Ovary (tissue), 9 donors: Measurements from ENCODE around the gene KRTAP5-10. TPM values are rescaled to one million over a fixed set of nuclear protein-coding genes. Genes with fewer than 3 reads are reported as not detected.
"Not testable (repeated sequence)": the region's sequence is repeated elsewhere in the genome, so short reads cannot be mapped to it uniquely, and the experiment has no call there.

Experiments
- DNase-seq, 5 donors: peaks; one replicate each; pipeline ENCODE4 v3.0.0-alpha.2; 2019 to 2020
- H3K27ac ChIP-seq, 2 donors: fragments of 200-600 bp; one replicate each; pipeline versions ENCODE4 v1.5.1 to v1.8.0; 2019 to 2022
- H3K27me3 ChIP-seq: fragments of 200-600 bp; one replicate; pipeline ENCODE4 v1.8.0; 2022
- H3K36me3 ChIP-seq: fragments of 200-600 bp; sonication (generic); one replicate; pipeline ENCODE4 v1.5.1; 2019
- H3K4me1 ChIP-seq: one replicate; pipeline ENCODE4 v1.8.1; 2013; ENCODE audit warnings: mild to moderate bottlenecking, moderate library complexity; ENCODE audit not compliant: insufficient read depth
- H3K4me3 ChIP-seq: fragments of 200-600 bp; sonication (generic); one replicate; pipeline ENCODE4 v1.5.1; 2017
- H3K9me3 ChIP-seq, 2 donors: fragments of 200-600 bp in 1 of 2; sonication (generic) in 1 of 2; one replicate each; pipeline versions ENCODE4 v1.5.1 to v1.8.1; 2013 to 2019; ENCODE audit warnings: mild to moderate bottlenecking in 1 of 2, moderate library complexity in 1 of 2
- EP300 ChIP-seq: sonication (generic); formaldehyde crosslinking; IDR thresholded peaks from one replicate; pipeline ENCODE4 v1.6.1; 2017; ENCODE audit warnings: antibody characterized with exemption
- POLR2A ChIP-seq: fragments of 450-650 bp; IDR thresholded peaks from one replicate; pipeline ENCODE4 v1.6.1; 2017; ENCODE audit warnings: antibody characterized with exemption, mild to moderate bottlenecking, moderate library complexity
- WGBS, 3 donors: extraction: QIAGEN DNeasy Blood & Tissue Kit in 1 of 3; methylation state at CpG; one replicate each; pipeline versions ENCODE4 v1.1.5 to v1.1.7; 2013 to 2017; 5-methylcytosine and 5-hydroxymethylcytosine counted together
- intact Hi-C, 4 donors: fragments of 100-400 bp; cut with DNase I; formaldehyde crosslinking; loops; one replicate each; pipeline versions ENCODE4 v1.11.0 to v1.15.1; 2022 to 2023
- polyA plus RNA-seq, 2 donors: library from polyadenylated mRNA; stranded (reverse); fragments of 200-250 nt in 1 of 2; fragments of 350-450 nt in 1 of 2; fragmentation: Illumina TruSeq in 1 of 2; extraction: RNeasy Lipid Tissue Mini Kit (QIAGEN cat#74804) in 1 of 2; gene quantifications; one replicate each; pipeline ENCODE4 v1.2.3, GENCODE V29; 2013 to 2014
- total RNA-seq, 7 donors: library from RNA; depleted of rRNA in 2 of 7; stranded (reverse); fragments of >200 nt in 2 of 7; fragmentation: NEBNext Ultra II Directional in 3 of 7; extraction: Animal tissue kit (Norgen Biotek cat#: 25700) in 3 of 7; gene quantifications; one replicate each; pipeline versions ENCODE4 v1.1.0 to v1.2.4, GENCODE V29; 2016 to 2023
- TF ChIP-seq, protein P1 (sequence below), 3 donors: fragments of 450-650 bp in 2 of 3; fragments of 200-600 bp in 1 of 3; IDR thresholded peaks; one replicate each; pipeline versions ENCODE4 v1.5.1 to v1.8.0; 2016 to 2022; ENCODE audit warnings: antibody characterized with exemption in 3 of 3, mild to moderate bottlenecking in 1 of 3
- donor health status: DM: no; HTN: no; CAD: no; lungs with moderate emphysema.
- donor health status: DM: no; HTN: no; CAD: no.
- donor health status: Bipolar disorder and iron deficiency.
- donor health status: DM: yes; HTN: yes; CAD: no.
- donor health status: DM: no; HTN: no; CAD: no.
- donor health status: DM: yes; HTN: yes; CAD: no.

The KRTAP5-10 gene
- total and polyA plus RNA-seq, 9 donors: 0.18 to 0.35 TPM; not detected in 7

DNA sequence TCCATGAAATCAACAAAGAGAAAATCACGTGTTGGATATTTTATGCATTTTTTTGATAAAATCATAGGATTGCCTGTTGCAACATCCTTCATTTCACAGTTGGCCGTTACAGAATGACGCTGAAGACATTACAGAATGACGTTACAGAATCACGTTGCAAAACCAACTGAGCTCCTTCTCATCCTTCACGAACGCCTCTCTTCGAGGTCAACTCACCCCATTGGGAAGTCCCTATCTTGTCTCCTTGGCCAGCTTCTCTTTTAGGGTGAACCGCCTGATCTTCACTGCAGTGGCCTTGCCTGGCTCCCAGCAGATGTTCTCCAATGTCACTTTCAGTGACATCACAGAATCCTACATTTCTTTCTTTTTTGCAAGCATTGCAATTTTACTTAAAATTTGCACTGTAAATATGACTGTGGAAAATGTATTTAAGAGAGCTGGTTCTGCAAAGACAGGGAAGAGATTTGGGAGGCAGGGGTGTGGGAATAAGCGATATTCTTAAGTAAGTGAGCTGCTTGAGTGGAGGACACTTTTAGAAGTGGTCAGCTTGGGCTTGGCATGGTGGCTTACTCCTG, 33.2 kb upstream of the KRTAP5-10 start:
- no peak overlapping the region for H3K27ac ChIP-seq
- H3K4me3 ChIP-seq: no peak overlapping the region
- no peak for DNase-seq
- WGBS, 3 donors: 68 to 78% (median 74%) methylated on average over 10 of the region's 10 CpGs
- no peaks in the 10 kb centered on the region for H3K4me1 ChIP-seq
- H3K27me3 ChIP-seq: no peaks in the 10 kb centered on the region
- H3K36me3 ChIP-seq: no peaks in the 10 kb centered on the region
- TF ChIP-seq POLR2A: no peak
- TF ChIP-seq EP300: no peak
- TF ChIP-seq, protein P1, sequence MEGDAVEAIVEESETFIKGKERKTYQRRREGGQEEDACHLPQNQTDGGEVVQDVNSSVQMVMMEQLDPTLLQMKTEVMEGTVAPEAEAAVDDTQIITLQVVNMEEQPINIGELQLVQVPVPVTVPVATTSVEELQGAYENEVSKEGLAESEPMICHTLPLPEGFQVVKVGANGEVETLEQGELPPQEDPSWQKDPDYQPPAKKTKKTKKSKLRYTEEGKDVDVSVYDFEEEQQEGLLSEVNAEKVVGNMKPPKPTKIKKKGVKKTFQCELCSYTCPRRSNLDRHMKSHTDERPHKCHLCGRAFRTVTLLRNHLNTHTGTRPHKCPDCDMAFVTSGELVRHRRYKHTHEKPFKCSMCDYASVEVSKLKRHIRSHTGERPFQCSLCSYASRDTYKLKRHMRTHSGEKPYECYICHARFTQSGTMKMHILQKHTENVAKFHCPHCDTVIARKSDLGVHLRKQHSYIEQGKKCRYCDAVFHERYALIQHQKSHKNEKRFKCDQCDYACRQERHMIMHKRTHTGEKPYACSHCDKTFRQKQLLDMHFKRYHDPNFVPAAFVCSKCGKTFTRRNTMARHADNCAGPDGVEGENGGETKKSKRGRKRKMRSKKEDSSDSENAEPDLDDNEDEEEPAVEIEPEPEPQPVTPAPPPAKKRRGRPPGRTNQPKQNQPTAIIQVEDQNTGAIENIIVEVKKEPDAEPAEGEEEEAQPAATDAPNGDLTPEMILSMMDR (IDR thresholded peaks at IDR 0.05): no peak
- intact Hi-C loops: no loop called here
- H3K9me3 ChIP-seq: no peaks in the 10 kb centered on the region

DNA sequence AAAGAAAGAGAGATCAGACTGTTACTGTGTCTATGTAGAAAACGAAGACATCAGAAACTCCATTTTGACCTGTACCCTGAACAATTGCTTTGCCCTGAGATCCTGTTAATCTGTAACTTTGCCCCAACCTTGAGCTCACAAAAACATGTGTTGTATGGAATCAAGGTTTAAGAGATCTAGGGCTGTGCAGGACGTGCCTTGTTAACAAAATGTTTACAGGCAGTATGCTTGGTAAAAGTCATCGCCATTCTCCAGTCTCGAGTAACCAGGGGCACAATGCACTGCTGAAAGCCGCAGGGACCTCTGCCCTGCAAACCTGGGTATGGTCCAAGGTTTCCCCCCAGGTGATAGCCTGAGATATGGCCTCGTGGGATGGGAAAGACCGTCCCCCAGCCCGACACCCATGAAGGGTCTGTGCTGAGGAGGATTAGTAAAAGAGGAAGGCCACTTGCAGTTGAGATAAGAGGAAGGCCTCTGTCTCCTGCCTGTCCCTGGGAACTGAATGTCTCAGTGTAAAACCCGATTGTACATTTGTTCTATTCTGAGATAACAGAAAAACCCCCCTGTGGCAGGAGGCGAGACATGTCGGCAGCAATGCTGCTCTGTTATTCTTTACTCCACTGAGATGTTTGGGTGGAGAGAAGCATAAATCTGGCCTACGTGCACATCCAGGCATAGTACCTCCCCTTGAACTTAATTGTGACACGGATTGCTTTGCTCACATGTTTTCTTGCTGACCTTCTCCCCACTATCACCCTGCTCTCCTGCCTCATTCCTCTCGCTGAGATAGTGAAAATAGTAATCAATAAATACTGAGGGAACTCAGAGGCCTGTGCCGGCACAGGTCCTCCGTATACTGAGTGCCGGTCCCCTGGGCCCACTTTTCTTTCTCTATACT, 30.4 kb upstream of the KRTAP5-10 start:
- DNase-seq, H3K27ac ChIP-seq, H3K36me3 ChIP-seq, H3K9me3 ChIP-seq, H3K4me1 ChIP-seq, H3K4me3 ChIP-seq, H3K27me3 ChIP-seq, intact Hi-C loops: not testable (repeated sequence)
- WGBS, 3 donors: 50 to 59% (median 57%) methylated on average over 17 of the region's 17 CpGs

- Histone ChIP-seq H3K9me3 (no peaks in the 10 kb centered on the region), H3K36me3 (no peaks in the 10 kb centered on the region), H3K4me1 (no peaks in the 10 kb centered on the region), H3K27me3 (no peaks in the 10 kb centered on the region), H3K4me3 (no peak overlapping the region), H3K27ac (no peak overlapping the region)
- WGBS, 3 donors: 92 to 97% (median 92%) methylated on average over 9 of the region's 9 CpGs
- intact Hi-C loops: no loop called here
- no peak for DNase-seq
- TF ChIP-seq, protein P1 (IDR thresholded peaks at IDR 0.05): no peak
- no peak for TF ChIP-seq EP300
- TF ChIP-seq POLR2A: no peak
These were observed 29.5 kb upstream of the KRTAP5-10 start for GRCh38 chr11:71535825-71536224.

GRCh38 chr11:71537537-71537936, 27.8 kb upstream of the KRTAP5-10 start:
- TF ChIP-seq POLR2A (no peak), EP300 (no peak)
- TF ChIP-seq, protein P1 (IDR thresholded peaks at IDR 0.05): no peak
- DNase-seq: no peak
- WGBS, 3 donors: 78 to 81% (median 78%) methylated on average over 9 of the region's 9 CpGs

DNA sequence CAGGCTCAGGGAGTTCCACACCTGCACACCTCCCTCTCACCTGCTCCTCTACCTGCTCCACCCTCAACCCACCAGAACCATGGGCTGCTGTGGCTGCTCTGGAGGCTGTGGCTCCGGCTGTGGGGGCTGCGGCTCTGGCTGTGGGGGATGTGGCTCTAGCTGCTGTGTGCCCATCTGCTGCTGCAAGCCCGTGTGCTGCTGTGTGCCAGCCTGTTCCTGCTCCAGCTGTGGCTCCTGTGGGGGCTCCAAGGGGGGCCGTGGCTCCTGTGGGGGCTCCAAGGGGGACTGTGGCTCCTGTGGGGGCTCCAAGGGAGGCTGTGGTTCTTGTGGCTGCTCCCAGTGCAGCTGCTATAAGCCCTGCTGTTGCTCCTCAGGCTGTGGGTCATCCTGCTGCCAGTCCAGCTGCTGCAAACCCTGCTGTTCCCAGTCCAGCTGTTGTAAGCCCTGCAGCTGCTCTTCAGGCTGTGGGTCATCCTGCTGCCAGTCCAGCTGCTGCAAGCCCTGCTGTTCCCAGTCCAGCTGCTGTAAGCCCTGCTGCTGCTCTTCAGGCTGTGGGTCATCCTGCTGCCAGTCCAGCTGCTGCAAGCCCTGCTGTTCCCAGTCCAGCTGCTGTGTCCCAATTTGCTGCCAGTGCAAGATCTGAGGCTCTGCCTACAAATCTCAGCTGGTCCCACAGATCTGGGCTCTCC, 27.2 kb upstream of the KRTAP5-10 start, which contains the start of gene KRTAP5-8:
Gene KRTAP5-8, plus strand, starts transcription at position 49 of the 689 bp plus-strand sequence. Its CDS starts 31 bp downstream, at position 80.
- DNase-seq, H3K27me3 ChIP-seq, intact Hi-C loops, H3K4me1 ChIP-seq, H3K4me3 ChIP-seq, H3K9me3 ChIP-seq, H3K27ac ChIP-seq, H3K36me3 ChIP-seq: not testable (repeated sequence)
- 11 to 40% methylated on average over 2 to 4 of the region's 4 CpGs; no CpG with 5 or more reads in 1 of the 3 donors for WGBS, 3 donors

More at GRCh38 chr11:71537537-71537936, 27.8 kb upstream of the KRTAP5-10 start:
- H3K9me3 ChIP-seq: no peaks in the 10 kb centered on the region
- no peaks in the 10 kb centered on the region for H3K36me3 ChIP-seq
- H3K4me3 ChIP-seq: no peak overlapping the region
- no peaks in the 10 kb centered on the region for H3K4me1 ChIP-seq
- no peaks in the 10 kb centered on the region for H3K27me3 ChIP-seq
- intact Hi-C loops: no loop called here
- H3K27ac ChIP-seq: no peak overlapping the region
